D721Med (cell line): ENCODE measurements around the gene TOM1L2.

Experiments
- DNase-seq: peaks from one replicate; pipeline ENCODE4 v3.0.0; 2011; ENCODE audit warnings: low spot score; ENCODE audit not compliant: insufficient read length
- FAIRE-seq: peaks from 2 replicates; lab custom pipeline; 2011; peaks lifted over from hg19 to GRCh38; lab: Jason Lieb, UNC
- TF ChIP-seq, protein P1 (sequence below): IDR thresholded peaks from 2 replicates; pipeline ENCODE4 v1.5.1; 2012; ENCODE audit warnings: mild to moderate bottlenecking, control low read depth; ENCODE audit not compliant: insufficient read depth; ENCODE audit errors: missing control alignments

TOM1L2 gene

DNA sequence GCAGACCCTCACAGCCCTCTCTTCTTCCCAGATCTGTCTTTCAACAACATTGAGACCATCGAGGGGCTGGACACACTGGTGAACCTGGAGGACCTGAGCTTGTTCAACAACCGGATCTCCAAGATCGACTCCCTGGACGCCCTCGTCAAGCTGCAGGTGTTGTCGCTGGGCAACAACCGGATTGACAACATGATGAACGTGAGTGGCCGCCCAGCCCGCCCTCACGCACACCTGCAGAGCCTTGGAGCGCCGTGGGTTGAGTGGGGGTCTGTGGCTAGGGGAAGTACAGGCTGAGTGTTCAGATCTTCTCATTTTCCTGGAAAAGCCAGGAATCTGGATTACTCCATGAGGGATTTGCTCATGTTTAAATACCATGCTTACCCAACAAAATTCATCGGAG lies 15.7 kb upstream of the TOM1L2 start:
- no peak for DNase-seq
- TF ChIP-seq, protein P1, sequence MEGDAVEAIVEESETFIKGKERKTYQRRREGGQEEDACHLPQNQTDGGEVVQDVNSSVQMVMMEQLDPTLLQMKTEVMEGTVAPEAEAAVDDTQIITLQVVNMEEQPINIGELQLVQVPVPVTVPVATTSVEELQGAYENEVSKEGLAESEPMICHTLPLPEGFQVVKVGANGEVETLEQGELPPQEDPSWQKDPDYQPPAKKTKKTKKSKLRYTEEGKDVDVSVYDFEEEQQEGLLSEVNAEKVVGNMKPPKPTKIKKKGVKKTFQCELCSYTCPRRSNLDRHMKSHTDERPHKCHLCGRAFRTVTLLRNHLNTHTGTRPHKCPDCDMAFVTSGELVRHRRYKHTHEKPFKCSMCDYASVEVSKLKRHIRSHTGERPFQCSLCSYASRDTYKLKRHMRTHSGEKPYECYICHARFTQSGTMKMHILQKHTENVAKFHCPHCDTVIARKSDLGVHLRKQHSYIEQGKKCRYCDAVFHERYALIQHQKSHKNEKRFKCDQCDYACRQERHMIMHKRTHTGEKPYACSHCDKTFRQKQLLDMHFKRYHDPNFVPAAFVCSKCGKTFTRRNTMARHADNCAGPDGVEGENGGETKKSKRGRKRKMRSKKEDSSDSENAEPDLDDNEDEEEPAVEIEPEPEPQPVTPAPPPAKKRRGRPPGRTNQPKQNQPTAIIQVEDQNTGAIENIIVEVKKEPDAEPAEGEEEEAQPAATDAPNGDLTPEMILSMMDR = no peak
- no peak for FAIRE-seq

DNA sequence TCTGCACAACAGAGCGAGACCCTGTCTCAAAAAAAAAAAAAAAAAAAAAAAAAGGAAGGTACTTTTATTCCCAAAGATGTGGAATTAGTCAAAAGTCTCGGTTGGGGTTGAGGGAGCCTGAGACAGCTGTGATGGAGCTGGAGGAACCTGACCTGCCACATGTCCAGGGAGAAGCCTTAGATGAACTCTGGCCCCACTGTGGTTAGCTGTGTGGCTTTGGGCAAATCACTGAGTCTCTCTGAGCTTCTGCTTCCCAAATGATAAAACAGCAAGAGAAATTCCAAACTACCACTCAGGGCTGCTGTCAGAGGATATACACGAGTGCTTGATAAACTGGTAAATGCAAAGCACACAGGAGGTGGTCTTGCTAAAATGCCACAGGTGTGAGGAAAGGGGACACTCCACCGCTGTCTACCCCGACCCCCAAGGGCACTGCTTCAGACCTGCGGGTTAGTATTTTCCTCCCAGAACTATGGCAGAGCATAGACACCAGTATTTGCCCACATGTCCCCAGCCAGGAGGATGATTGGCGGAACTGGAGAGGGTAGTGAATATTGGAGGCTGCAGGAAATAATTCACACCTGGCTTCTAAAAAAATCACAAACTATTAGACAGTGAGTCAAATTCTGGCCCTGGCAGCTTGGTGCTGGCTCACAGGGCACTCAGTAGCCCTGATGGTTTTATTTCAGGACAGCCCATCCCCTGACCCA lies 15.1 kb upstream of the TOM1L2 start:
- DNase-seq (no peak), FAIRE-seq (no peak)
- TF ChIP-seq, protein P1 = no peak

DNA sequence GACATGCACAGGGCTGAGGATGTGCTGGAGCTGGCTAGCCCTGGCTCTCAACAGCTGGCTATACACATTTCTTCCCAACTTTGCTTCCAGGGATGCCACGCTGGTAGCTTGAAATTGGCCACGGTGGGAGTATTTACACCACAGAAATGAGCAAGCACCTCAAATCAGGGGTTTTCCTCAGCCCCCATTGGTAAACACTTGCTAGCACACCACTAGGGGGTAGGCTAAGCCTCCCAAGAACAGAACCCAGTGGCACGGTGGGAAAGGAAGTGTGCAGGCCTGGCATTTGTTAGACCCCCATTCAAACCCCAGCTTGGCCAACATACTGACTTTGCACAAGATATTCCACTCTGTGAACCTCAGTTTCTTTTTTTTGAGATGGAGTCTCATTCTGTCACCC lies 13.4 kb upstream of the TOM1L2 start:
- TF ChIP-seq, protein P1 = peak; percentile 27
- FAIRE-seq (no peak), DNase-seq (no peak)

DNA sequence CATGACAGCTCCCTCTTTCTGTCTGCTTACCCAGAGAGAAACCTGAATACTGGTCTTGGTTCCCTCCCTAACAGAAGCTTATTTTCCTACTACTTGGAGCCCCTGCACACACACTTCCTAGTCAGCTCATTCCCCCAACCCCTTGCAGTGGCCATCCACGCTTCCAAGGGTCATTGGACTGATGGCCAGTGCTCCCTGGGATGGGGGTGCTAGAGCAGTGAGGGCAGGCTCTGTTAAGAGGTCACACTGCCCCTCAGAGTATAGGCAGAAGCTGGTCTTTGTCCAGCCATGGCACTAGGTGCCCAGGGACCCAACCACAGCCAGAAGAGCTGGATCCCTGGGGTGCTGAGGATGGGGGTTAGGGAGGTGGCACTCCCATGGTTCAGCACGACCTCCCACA lies 13.0 kb upstream of the TOM1L2 start:
- DNase-seq = no peak
- FAIRE-seq = no peak
- TF ChIP-seq, protein P1 = no peak

DNA sequence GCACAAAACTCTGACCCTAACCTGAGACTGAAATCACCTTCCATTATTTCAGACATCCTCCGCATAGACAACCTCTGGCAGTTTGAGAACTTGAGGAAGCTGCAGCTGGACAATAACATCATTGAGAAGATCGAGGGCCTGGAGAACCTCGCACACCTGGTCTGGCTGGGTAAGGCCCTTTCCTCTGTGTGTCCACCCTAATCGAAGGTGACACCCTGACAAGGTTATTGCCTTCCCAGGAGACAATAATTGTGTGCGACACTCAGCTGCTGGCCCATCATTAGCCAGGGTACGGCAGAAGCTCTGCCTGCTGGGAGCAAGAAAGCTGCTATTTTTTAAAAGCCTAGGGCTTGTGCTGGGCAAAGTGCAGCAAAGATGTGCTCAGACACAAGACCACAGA lies 11.6 kb upstream of the TOM1L2 start:
- FAIRE-seq (no peak), DNase-seq (no peak)
- TF ChIP-seq, protein P1 = no peak

DNA sequence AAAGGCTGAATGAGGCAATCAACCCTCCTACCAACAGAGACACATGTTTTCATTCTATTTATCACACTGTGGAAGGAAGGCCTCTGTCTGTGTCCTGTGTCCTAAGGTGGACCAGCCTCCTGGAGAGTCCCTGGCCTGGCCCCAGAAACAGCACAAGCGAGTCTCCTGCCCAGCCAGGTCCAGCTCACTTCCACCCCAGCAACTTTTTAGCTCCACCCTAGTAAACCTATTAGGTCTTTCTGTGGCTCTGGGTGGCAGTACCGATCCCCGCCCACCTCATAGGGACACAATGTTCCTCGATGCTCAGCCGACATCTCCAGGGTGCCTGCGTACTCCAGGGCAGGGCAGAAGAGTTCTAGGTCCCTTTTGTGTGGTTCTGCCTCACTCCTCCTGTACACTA lies 11.2 kb upstream of the TOM1L2 start:
- FAIRE-seq (no peak), DNase-seq (no peak)
- TF ChIP-seq, protein P1 = no peak

DNA sequence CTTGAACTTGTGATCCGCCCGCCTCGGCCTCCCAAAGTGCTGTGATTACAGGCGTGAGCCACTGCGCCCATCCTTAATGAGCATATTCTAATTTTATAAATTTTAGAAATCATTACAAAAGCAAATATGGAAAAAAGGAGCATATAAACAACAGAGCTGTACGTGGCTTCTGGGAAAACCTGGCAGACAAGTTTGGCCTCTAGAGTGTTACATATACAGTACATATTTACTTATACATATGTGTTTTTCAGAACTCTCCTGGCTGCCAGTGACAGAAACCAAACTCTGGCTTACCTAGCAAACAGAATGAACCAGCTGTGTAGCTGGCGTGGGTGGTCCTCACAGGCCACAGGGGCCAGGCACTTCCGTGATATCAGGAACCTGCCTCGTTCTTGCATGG lies 10.6 kb upstream of the TOM1L2 start:
- TF ChIP-seq, protein P1 = no peak
- no peak for DNase-seq
- FAIRE-seq = no peak
